ENCODE results near the gene MPI.
"Not testable (repeated sequence)": the region's sequence is repeated elsewhere in the genome, so short reads cannot be mapped to it uniquely, and the experiment has no call there.

The MPI gene

GRCh38 chr15:74935193-74935592, 45.4 kb downstream of the MPI start:
- not testable (repeated sequence) for DNase-seq (ENCODE audit: low spot score)

GRCh38 chr15:74937272-74937589, 47.4 kb downstream of the MPI start:
- peak; percentile 55 for DNase-seq (ENCODE audit: low spot score)

GRCh38 chr15:74937590-74938371, 47.9 kb downstream of the MPI start, which contains the start of gene COX5A:
Gene COX5A (minus strand): TSS chr15:74938073. CDS start chr15:74938014, 59 bp downstream.
- peak; percentile 95 for DNase-seq (ENCODE audit: low spot score)

GRCh38 chr15:74950078-74950908, 60.5 kb downstream of the MPI start:
- peak; percentile 67 for DNase-seq (ENCODE audit: low spot score)

- no peak for DNase-seq (ENCODE audit: low spot score)
Observed at GRCh38 chr15:74951006-74951405, 61.2 kb downstream of the MPI start.
